Measurements from ENCODE around the gene MPDU1. TPM values are rescaled to one million over a fixed set of nuclear protein-coding genes. Genes with fewer than 3 reads are reported as not detected.
"Not testable (repeated sequence)": the region's sequence is repeated elsewhere in the genome, so short reads cannot be mapped to it uniquely, and the experiment has no call there.

Gene MPDU1
- total and polyA plus RNA-seq, 4 donors: 55.3 to 136 (median 91.2) TPM

- TF ChIP-seq REST (IDR thresholded peaks at IDR 0.05): no peak
Measured at GRCh38 chr17:7592422-7593021, 8.9 kb downstream of the MPDU1 start (continued).

GRCh38 chr17:7593296-7593695 is 9.6 kb downstream of the MPDU1 start:
- H3K4me1 ChIP-seq (ENCODE audit: control insufficient read depth in 4 of 4, insufficient read depth in 4 of 4, low read length in 3 of 4): peaks cover 0 to 5% (median 0%) of the 10 kb centered on the region in 4 donors
- TF ChIP-seq RXRA (IDR thresholded peaks at IDR 0.05) (no peak), JUND (IDR thresholded peaks at IDR 0.05) (no peak), NR2F2 (IDR thresholded peaks at IDR 0.05) (no peak), YY1 (IDR thresholded peaks at IDR 0.05) (no peak), FOXA2 (IDR thresholded peaks at IDR 0.05) (no peak), GABPA (IDR thresholded peaks at IDR 0.05 in 1 of 2, conservative IDR thresholded peaks at IDR 0.05 in 1 of 2) (no peak), ATF3 (IDR thresholded peaks at IDR 0.05) (no peak), MAX (IDR thresholded peaks at IDR 0.05) (no peak), HNF4G (IDR thresholded peaks at IDR 0.05) (no peak)
- no peak for DNase-seq (ENCODE audit: low spot score)
- no peak overlapping the region for H3K9ac ChIP-seq (ENCODE audit: low read depth in 1 of 2, low read length in 2 of 2)
- H3K27ac ChIP-seq (ENCODE audit: low read depth in 1 of 2, low read length in 2 of 2): no peak overlapping the region
- H3K9me3 ChIP-seq (ENCODE audit: control insufficient read depth in 4 of 4, low read length in 3 of 4): no peaks in the 10 kb centered on the region
- no peaks in the 10 kb centered on the region for H3K27me3 ChIP-seq (ENCODE audit: control insufficient read depth in 4 of 4, insufficient read depth in 4 of 4, low read length in 3 of 4)
- peaks cover 19 to 70% (median 52%) of the 10 kb centered on the region in 4 donors for H3K36me3 ChIP-seq (ENCODE audit: control insufficient read depth in 4 of 4, insufficient read depth in 3 of 4, low read depth in 1 of 4, low read length in 3 of 4)
- 93% methylated on average over 12 of the region's 12 CpGs for WGBS
- no peak overlapping the region for H3K4me3 ChIP-seq (ENCODE audit: low read depth in 1 of 3, low read length in 3 of 3)

- not testable (repeated sequence) for H3K4me1 ChIP-seq (ENCODE audit: control insufficient read depth in 4 of 4, insufficient read depth in 4 of 4, low read length in 3 of 4); DNase-seq (ENCODE audit: low spot score); H3K4me3 ChIP-seq (ENCODE audit: low read depth in 1 of 3, low read length in 3 of 3); H3K9me3 ChIP-seq (ENCODE audit: control insufficient read depth in 4 of 4, low read length in 3 of 4); H3K27me3 ChIP-seq (ENCODE audit: control insufficient read depth in 4 of 4, insufficient read depth in 4 of 4, low read length in 3 of 4); H3K9ac ChIP-seq (ENCODE audit: low read depth in 1 of 2, low read length in 2 of 2); H3K27ac ChIP-seq (ENCODE audit: low read depth in 1 of 2, low read length in 2 of 2)
- H3K36me3 ChIP-seq (ENCODE audit: control insufficient read depth in 4 of 4, insufficient read depth in 3 of 4, low read depth in 1 of 4, low read length in 3 of 4): peaks cover 30 to 81% (median 60%) of the 10 kb centered on the region in 4 donors
- WGBS: 69% methylated on average over 5 of the region's 5 CpGs
Measured at GRCh38 chr17:7597561-7597960, 13.9 kb downstream of the MPDU1 start.

- Histone ChIP-seq H3K36me3 (ENCODE audit: control insufficient read depth in 4 of 4, insufficient read depth in 3 of 4, low read depth in 1 of 4, low read length in 3 of 4) (peaks cover 8 to 31% (median 20%) of the 10 kb centered on the region in 4 donors), H3K9ac (ENCODE audit: low read depth in 1 of 2, low read length in 2 of 2) (no peak overlapping the region), H3K4me1 (ENCODE audit: control insufficient read depth in 4 of 4, insufficient read depth in 4 of 4, low read length in 3 of 4) (peaks cover 0 to 14% (median 3%) of the 10 kb centered on the region in 4 donors), H3K4me3 (ENCODE audit: low read depth in 1 of 3, low read length in 3 of 3) (no peak overlapping the region), H3K9me3 (ENCODE audit: control insufficient read depth in 4 of 4, low read length in 3 of 4) (no peaks in the 10 kb centered on the region), H3K27me3 (ENCODE audit: control insufficient read depth in 4 of 4, insufficient read depth in 4 of 4, low read length in 3 of 4) (no peaks in the 10 kb centered on the region), H3K27ac (ENCODE audit: low read depth in 1 of 2, low read length in 2 of 2) (no peak overlapping the region)
- 99% methylated on average over 4 of the region's 4 CpGs for WGBS
- no peak for DNase-seq (ENCODE audit: low spot score)
- TF ChIP-seq CTCF (IDR thresholded peaks at IDR 0.05; ENCODE audit: low read depth, low read length, missing input control) (no peak), RXRA (IDR thresholded peaks at IDR 0.05) (no peak), MAX (IDR thresholded peaks at IDR 0.05) (no peak), JUND (IDR thresholded peaks at IDR 0.05) (no peak), NR2F2 (IDR thresholded peaks at IDR 0.05) (no peak), FOXA1 (IDR thresholded peaks at IDR 0.05) (no peak), RAD21 (IDR thresholded peaks at IDR 0.05) (no peak), ZBTB33 (IDR thresholded peaks at IDR 0.05) (no peak), GABPA (IDR thresholded peaks at IDR 0.05 in 1 of 2, conservative IDR thresholded peaks at IDR 0.05 in 1 of 2) (no peak), ATF3 (IDR thresholded peaks at IDR 0.05) (no peak), FOXA2 (IDR thresholded peaks at IDR 0.05) (no peak), HNF4A (conservative IDR thresholded peaks at IDR 0.05) (no peak), YY1 (IDR thresholded peaks at IDR 0.05) (no peak)
Measured at GRCh38 chr17:7606280-7606679, 22.6 kb downstream of the MPDU1 start.
